Glomerular visceral epithelial cell (primary cell): Measurements from ENCODE around the gene TENM4.
"Not testable (repeated sequence)": the region's sequence is repeated elsewhere in the genome, so short reads cannot be mapped to it uniquely, and the experiment has no call there.

Experiments
- DNase-seq: peaks from one replicate; pipeline ENCODE4 v3.0.0-alpha.2; 2016; ENCODE audit errors: extremely low spot score

The TENM4 gene

GRCh38 chr11:79209540-79210266 lies 231.1 kb downstream of the TENM4 start:
- DNase-seq = no peak

GRCh38 chr11:79208126-79208525 lies 232.7 kb downstream of the TENM4 start:
- no peak for DNase-seq

GRCh38 chr11:79206951-79207350 lies 233.9 kb downstream of the TENM4 start:
- DNase-seq = no peak

- no peak for DNase-seq
Observed at GRCh38 chr11:79205786-79206185, 235.0 kb downstream of the TENM4 start.

GRCh38 chr11:79201677-79202347 lies 239.0 kb downstream of the TENM4 start:
- peak; percentile 13 for DNase-seq

GRCh38 chr11:79200398-79201070 lies 240.3 kb downstream of the TENM4 start:
- DNase-seq = no peak

- DNase-seq = no peak
Observed at GRCh38 chr11:79199729-79200354, 241.0 kb downstream of the TENM4 start.

GRCh38 chr11:79198898-79199250 lies 242.0 kb downstream of the TENM4 start:
- DNase-seq = no peak

GRCh38 chr11:79198203-79198897 lies 242.5 kb downstream of the TENM4 start:
- DNase-seq = no peak

- DNase-seq = no peak
Observed at GRCh38 chr11:79196950-79197349, 243.9 kb downstream of the TENM4 start.

- DNase-seq = no peak
Observed at GRCh38 chr11:79195209-79195608, 245.6 kb downstream of the TENM4 start.

- no peak for DNase-seq
Observed at GRCh38 chr11:79193663-79194310, 247.0 kb downstream of the TENM4 start.

- DNase-seq = no peak
Observed at GRCh38 chr11:79192836-79193235, 248.0 kb downstream of the TENM4 start.

- DNase-seq = not testable (repeated sequence)
Observed at GRCh38 chr11:79191716-79192115, 249.1 kb downstream of the TENM4 start.

- DNase-seq = not testable (repeated sequence)
Observed at GRCh38 chr11:79190553-79190952, 250.3 kb downstream of the TENM4 start.

- DNase-seq = no peak
Observed at GRCh38 chr11:79189601-79190000, 251.2 kb downstream of the TENM4 start.

- DNase-seq = no peak
Observed at GRCh38 chr11:79189055-79189454, 251.8 kb downstream of the TENM4 start.

- no peak for DNase-seq
Observed at GRCh38 chr11:79186669-79187068, 254.2 kb downstream of the TENM4 start.

GRCh38 chr11:79185351-79185750 lies 255.5 kb downstream of the TENM4 start:
- no peak for DNase-seq

- no peak for DNase-seq
Observed at GRCh38 chr11:79184285-79184684, 256.5 kb downstream of the TENM4 start.

- no peak for DNase-seq
Observed at GRCh38 chr11:79182794-79183193, 258.0 kb downstream of the TENM4 start.
